ENCODE data around the gene KRT15.

The KRT15 gene

DNA sequence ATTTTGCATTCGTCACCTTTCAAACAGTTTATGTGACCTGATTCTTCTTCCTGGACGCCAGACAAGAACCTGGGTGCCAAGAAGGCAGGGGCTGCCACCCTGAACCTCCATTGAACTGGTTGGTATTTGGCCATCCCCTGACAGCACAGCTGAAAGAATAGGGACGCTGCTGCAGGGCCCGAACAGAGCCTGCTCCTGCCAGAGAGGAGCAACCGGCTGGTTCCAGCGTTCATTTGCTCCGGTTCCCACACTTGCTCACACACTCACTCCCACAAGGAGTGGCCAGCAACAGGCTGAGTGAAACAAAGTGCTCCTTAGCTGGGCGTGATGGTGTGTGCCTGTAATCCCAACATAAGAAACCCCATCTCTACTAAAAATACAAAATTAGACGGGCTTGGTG is 38.2 kb upstream of the KRT15 start:
- no peaks in the 10 kb centered on the region for H3K79me2 ChIP-seq (ENCODE audit: low read length)
- H3K27ac ChIP-seq (ENCODE audit: low read length), result no peak overlapping the region
- TF ChIP-seq EZH2 (optimal IDR thresholded peaks at IDR 0.05; ENCODE audit: low read depth, low read length) (no peak), EZH2phosphoT487 (IDR thresholded peaks at IDR 0.05; ENCODE audit: low read length) (no peak)
- TF ChIP-seq, protein P1, sequence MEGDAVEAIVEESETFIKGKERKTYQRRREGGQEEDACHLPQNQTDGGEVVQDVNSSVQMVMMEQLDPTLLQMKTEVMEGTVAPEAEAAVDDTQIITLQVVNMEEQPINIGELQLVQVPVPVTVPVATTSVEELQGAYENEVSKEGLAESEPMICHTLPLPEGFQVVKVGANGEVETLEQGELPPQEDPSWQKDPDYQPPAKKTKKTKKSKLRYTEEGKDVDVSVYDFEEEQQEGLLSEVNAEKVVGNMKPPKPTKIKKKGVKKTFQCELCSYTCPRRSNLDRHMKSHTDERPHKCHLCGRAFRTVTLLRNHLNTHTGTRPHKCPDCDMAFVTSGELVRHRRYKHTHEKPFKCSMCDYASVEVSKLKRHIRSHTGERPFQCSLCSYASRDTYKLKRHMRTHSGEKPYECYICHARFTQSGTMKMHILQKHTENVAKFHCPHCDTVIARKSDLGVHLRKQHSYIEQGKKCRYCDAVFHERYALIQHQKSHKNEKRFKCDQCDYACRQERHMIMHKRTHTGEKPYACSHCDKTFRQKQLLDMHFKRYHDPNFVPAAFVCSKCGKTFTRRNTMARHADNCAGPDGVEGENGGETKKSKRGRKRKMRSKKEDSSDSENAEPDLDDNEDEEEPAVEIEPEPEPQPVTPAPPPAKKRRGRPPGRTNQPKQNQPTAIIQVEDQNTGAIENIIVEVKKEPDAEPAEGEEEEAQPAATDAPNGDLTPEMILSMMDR (IDR thresholded peaks at IDR 0.05; ENCODE audit: low read length), result no peak
- H3K36me3 ChIP-seq (replicated peaks; ENCODE audit: insufficient read depth, low read length), result no peaks in the 10 kb centered on the region
- H3K4me2 ChIP-seq (ENCODE audit: low read depth, low read length), result no peak overlapping the region
- H3K9me3 ChIP-seq (replicated peaks; ENCODE audit: insufficient read depth, low read length), result no peaks in the 10 kb centered on the region
- DNase-seq, result no peak
- no peaks in the 10 kb centered on the region for H3K4me1 ChIP-seq (ENCODE audit: low read length)
- no peak overlapping the region for H3K4me3 ChIP-seq (ENCODE audit: low read length)
- no peak overlapping the region for H2AFZ ChIP-seq (ENCODE audit: low read length)
- H3K27me3 ChIP-seq (replicated peaks; ENCODE audit: insufficient read depth, low read length), result peaks cover 29% of the 10 kb centered on the region
- H4K20me1 ChIP-seq (ENCODE audit: insufficient read depth, low read length), result no peaks in the 10 kb centered on the region
- H3K9me2 ChIP-seq (replicated peaks; ENCODE audit: insufficient read depth, low read length), result no peaks in the 10 kb centered on the region
- H3F3A ChIP-seq (ENCODE audit: insufficient read depth, low read length), result no peaks in the 10 kb centered on the region
- no peak overlapping the region for H3K9ac ChIP-seq (ENCODE audit: low read length)

- Histone ChIP-seq H3K9me2 (replicated peaks; ENCODE audit: insufficient read depth, low read length) (no peaks in the 10 kb centered on the region), H2AFZ (ENCODE audit: low read length) (no peak overlapping the region), H3K27ac (ENCODE audit: low read length) (no peak overlapping the region), H3F3A (ENCODE audit: insufficient read depth, low read length) (no peaks in the 10 kb centered on the region), H3K9ac (ENCODE audit: low read length) (no peak overlapping the region), H3K27me3 (replicated peaks; ENCODE audit: insufficient read depth, low read length) (peaks cover 29% of the 10 kb centered on the region), H3K4me2 (ENCODE audit: low read depth, low read length) (no peak overlapping the region), H3K79me2 (ENCODE audit: low read length) (no peaks in the 10 kb centered on the region), H3K36me3 (replicated peaks; ENCODE audit: insufficient read depth, low read length) (no peaks in the 10 kb centered on the region), H3K4me1 (ENCODE audit: low read length) (no peaks in the 10 kb centered on the region), H4K20me1 (ENCODE audit: insufficient read depth, low read length) (no peaks in the 10 kb centered on the region), H3K4me3 (ENCODE audit: low read length) (no peak overlapping the region), H3K9me3 (replicated peaks; ENCODE audit: insufficient read depth, low read length) (no peaks in the 10 kb centered on the region)
- no peak for DNase-seq
- no peak for TF ChIP-seq EZH2phosphoT487 (IDR thresholded peaks at IDR 0.05; ENCODE audit: low read length)
Observed at GRCh38 chr17:41556306-41556705, 37.6 kb upstream of the KRT15 start.

- no peak overlapping the region for H2AFZ ChIP-seq (ENCODE audit: low read length)
- H3K9me2 ChIP-seq (replicated peaks; ENCODE audit: insufficient read depth, low read length), result no peaks in the 10 kb centered on the region
- H3K4me3 ChIP-seq (ENCODE audit: low read length), result no peak overlapping the region
- no peak overlapping the region for H3K9ac ChIP-seq (ENCODE audit: low read length)
- H3K36me3 ChIP-seq (replicated peaks; ENCODE audit: insufficient read depth, low read length), result no peaks in the 10 kb centered on the region
- no peak for TF ChIP-seq EZH2 (optimal IDR thresholded peaks at IDR 0.05; ENCODE audit: low read depth, low read length)
- TF ChIP-seq EZH2phosphoT487 (IDR thresholded peaks at IDR 0.05; ENCODE audit: low read length), result no peak
- TF ChIP-seq, protein P1 (IDR thresholded peaks at IDR 0.05; ENCODE audit: low read length), result no peak
- H3K79me2 ChIP-seq (ENCODE audit: low read length), result no peaks in the 10 kb centered on the region
- H3K4me1 ChIP-seq (ENCODE audit: low read length), result no peaks in the 10 kb centered on the region
- H4K20me1 ChIP-seq (ENCODE audit: insufficient read depth, low read length), result no peaks in the 10 kb centered on the region
- H3K9me3 ChIP-seq (replicated peaks; ENCODE audit: insufficient read depth, low read length), result no peaks in the 10 kb centered on the region
- no peak overlapping the region for H3K27ac ChIP-seq (ENCODE audit: low read length)
- H3K4me2 ChIP-seq (ENCODE audit: low read depth, low read length), result no peak overlapping the region
- DNase-seq, result no peak
- H3K27me3 ChIP-seq (replicated peaks; ENCODE audit: insufficient read depth, low read length), result peaks cover 29% of the 10 kb centered on the region
- no peaks in the 10 kb centered on the region for H3F3A ChIP-seq (ENCODE audit: insufficient read depth, low read length)
Observed at GRCh38 chr17:41555105-41555887, 36.6 kb upstream of the KRT15 start.
